Thyroid gland (tissue), 4 donors: Measurements from ENCODE around the gene SYNM. TPM values are rescaled to one million over a fixed set of nuclear protein-coding genes. Genes with fewer than 3 reads are reported as not detected.

Experiments
- DNase-seq, 2 donors: peaks; one replicate each; pipeline ENCODE4 v3.0.0-alpha.2; 2019
- H3K27ac ChIP-seq, 3 donors: fragments of 200-600 bp; sonication (generic); 1 replicate in 2 of 3; 2 replicates in 1 of 3; pipeline ENCODE4 v1.5.1; 2016 to 2019; ENCODE audit warnings: mild to moderate bottlenecking in 1 of 3, moderate library complexity in 1 of 3
- H3K27me3 ChIP-seq: fragments of 200-600 bp; sonication (generic); one replicate; pipeline ENCODE4 v1.5.1; 2019
- H3K36me3 ChIP-seq, 2 donors: fragments of 200-600 bp; sonication (generic); one replicate each; pipeline ENCODE4 v1.5.1; 2016 to 2019
- H3K4me1 ChIP-seq, 2 donors: fragments of 200-600 bp; sonication (generic); one replicate each; pipeline ENCODE4 v1.5.1; 2017 to 2019
- H3K4me3 ChIP-seq, 3 donors: fragments of 200-600 bp; sonication (generic); replicated peaks in 1 of 3; 1 replicate in 2 of 3; 2 replicates in 1 of 3; pipeline ENCODE4 v1.5.1; 2016; ENCODE audit warnings: mild to moderate bottlenecking in 1 of 3
- H3K9me3 ChIP-seq: fragments of 200-600 bp; sonication (generic); one replicate; pipeline ENCODE4 v1.5.1; 2017
- POLR2A ChIP-seq, 2 donors: fragments of 450-650 bp; IDR thresholded peaks; one replicate each; pipeline ENCODE4 v1.6.1; 2017; ENCODE audit warnings: antibody characterized with exemption in 2 of 2, mild to moderate bottlenecking in 2 of 2, moderate library complexity in 1 of 2
- WGBS, 2 donors: methylation state at CpG; one replicate each; pipeline ENCODE4 v1.1.5; 2017; 5-methylcytosine and 5-hydroxymethylcytosine counted together
- intact Hi-C: fragments of 100-400 bp; cut with DNase I; formaldehyde crosslinking; loops from one replicate; pipeline ENCODE4 v1.15.1; 2023
- total RNA-seq, 4 donors: library from RNA; depleted of rRNA; stranded (reverse); fragments of >200 nt; gene quantifications; one replicate each; pipeline ENCODE4 v1.2.3, GENCODE V29; 2016
- TF ChIP-seq, protein P1 (sequence below), 6 experiments: fragments of 200-600 bp in 3 of 6; fragments of 450-650 bp in 3 of 6; sonication (generic) in 3 of 6; IDR thresholded peaks; one replicate each; pipeline ENCODE4 v1.5.1; 2016 to 2019; ENCODE audit warnings: antibody characterized with exemption in 6 of 6, mild to moderate bottlenecking in 2 of 6, inconsistent platforms in 1 of 6, moderate library complexity in 1 of 6

SYNM gene
- total RNA-seq, 4 donors from 2014 or later = 14.8 to 24.8 (median 21.5) TPM

DNA sequence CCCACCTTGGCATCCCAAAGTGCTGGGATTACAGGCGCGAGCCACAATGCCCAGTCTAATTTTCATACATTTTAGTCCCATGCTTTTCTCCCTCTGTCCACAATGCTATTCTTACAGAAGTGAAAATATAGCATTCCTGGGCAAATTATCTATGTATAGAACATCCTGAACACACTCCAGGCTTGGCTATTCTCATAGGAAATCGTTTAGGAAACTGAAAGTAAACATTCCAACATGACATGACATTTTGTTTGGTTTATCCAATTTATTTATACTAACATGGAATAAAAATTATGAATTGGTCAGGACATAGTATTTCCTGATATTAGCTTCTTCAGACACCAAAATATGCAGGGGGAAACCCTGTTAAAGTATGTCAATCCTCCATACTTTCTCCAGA, 52.6 kb downstream of the SYNM start:
- no peaks in the 10 kb centered on the region for H3K9me3 ChIP-seq
- WGBS, 2 donors = 68 to 77% methylated on average over 3 of the region's 3 CpGs
- peaks cover 0 to 13% of the 10 kb centered on the region in 2 donors for H3K4me1 ChIP-seq
- DNase-seq = no peak
- intact Hi-C loops = loop anchor here (10.0 kb wide), 1 partner anchor 47 kb away; no protein-coding TSS in a partner anchor
- H3K36me3 ChIP-seq = no peaks in the 10 kb centered on the region
- H3K27ac ChIP-seq = no peak overlapping the region
- no peak for TF ChIP-seq POLR2A (IDR thresholded peaks at IDR 0.05)
- TF ChIP-seq, protein P1, sequence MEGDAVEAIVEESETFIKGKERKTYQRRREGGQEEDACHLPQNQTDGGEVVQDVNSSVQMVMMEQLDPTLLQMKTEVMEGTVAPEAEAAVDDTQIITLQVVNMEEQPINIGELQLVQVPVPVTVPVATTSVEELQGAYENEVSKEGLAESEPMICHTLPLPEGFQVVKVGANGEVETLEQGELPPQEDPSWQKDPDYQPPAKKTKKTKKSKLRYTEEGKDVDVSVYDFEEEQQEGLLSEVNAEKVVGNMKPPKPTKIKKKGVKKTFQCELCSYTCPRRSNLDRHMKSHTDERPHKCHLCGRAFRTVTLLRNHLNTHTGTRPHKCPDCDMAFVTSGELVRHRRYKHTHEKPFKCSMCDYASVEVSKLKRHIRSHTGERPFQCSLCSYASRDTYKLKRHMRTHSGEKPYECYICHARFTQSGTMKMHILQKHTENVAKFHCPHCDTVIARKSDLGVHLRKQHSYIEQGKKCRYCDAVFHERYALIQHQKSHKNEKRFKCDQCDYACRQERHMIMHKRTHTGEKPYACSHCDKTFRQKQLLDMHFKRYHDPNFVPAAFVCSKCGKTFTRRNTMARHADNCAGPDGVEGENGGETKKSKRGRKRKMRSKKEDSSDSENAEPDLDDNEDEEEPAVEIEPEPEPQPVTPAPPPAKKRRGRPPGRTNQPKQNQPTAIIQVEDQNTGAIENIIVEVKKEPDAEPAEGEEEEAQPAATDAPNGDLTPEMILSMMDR (IDR thresholded peaks at IDR 0.05) = no peak
- no peaks in the 10 kb centered on the region for H3K27me3 ChIP-seq
- no peak overlapping the region for H3K4me3 ChIP-seq

DNA sequence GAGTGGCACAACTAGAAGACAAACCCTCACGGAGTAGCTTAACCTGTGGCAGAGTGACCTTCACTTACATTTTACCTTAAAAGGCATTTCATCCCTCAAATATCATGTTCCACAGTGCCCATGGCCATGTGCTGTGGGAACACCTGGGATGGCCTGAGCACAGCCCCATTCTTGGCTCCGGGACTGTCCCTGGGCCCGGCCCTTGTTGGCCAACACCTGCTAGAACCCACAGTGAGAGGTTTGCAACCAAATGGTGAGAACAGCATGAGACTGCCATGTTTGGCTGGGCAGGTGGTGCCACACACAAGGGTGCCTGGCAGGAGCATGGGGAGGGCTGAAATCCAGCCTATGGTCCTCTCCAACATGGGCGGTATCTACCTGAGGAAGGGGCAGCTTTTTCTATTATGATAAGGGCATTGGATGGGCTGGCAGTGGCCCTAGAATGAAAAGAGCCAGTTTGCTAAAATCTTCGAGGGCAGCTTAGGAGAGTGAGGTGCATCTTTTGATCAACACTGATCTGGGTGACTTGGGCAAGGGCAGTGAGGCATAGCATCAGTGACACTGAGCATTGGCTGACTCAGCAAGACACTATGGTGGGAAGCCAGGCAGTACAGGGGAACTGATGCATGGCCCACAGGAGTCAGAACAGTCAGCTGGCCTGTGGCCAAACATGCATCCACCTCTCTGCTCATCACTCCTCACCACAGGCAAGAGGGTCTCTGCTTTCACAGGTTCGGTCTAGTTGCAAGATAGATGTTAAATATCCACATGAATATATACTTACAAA, 53.9 kb downstream of the SYNM start:
- intact Hi-C loops = loop anchor here (10.0 kb wide), 1 partner anchor 46 kb away; no protein-coding TSS in a partner anchor
- H3K27me3 ChIP-seq = no peaks in the 10 kb centered on the region
- peak; percentile 39 to 72 for DNase-seq
- H3K4me3 ChIP-seq = no peak overlapping the region
- H3K9me3 ChIP-seq = no peaks in the 10 kb centered on the region
- TF ChIP-seq, protein P1 (IDR thresholded peaks at IDR 0.05) = no peak
- no peak for TF ChIP-seq POLR2A (IDR thresholded peaks at IDR 0.05)
- H3K27ac ChIP-seq = peak overlapping the region in 1 of 3 donors; percentile 41
- H3K4me1 ChIP-seq = peaks cover 0 to 13% of the 10 kb centered on the region in 2 donors
- H3K36me3 ChIP-seq = no peaks in the 10 kb centered on the region
- 85 to 88% methylated on average over 6 of the region's 6 CpGs for WGBS, 2 donors

DNA sequence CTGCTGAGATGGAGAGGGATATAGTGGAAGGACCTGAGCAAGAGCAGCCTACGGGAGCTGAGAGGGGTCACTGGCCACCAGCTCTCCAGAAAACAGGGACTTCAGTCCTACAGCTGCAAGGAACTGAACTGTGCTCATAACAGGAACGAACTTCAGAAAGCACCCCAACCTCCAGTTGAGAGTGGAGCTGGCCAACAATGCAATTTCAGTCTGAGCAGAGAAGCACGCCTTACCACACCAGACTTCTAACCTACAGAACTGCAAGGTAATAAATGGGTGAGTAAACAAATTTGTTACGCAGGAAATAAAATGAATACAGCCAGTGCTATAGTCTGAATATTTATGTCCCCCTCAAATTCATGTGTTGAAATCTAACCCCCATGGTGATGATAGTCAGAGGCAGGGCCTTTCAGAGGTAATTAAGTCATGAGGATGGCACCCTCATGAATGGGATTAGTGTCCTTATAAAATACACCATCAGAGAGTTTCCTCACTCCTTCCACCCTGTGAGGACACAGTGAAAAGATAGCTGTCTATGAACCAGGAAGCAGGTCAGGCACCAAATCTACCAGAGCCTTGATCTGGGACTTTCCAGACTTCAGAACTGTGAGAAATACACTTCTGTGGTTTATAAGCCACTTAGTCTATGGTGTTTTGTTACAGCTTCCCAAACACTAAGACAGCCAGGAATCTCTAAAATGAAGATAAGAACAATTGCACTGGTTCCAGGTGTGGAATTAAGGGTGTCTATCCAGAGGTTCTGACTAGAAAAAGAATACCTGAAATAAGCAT, 58.6 kb downstream of the SYNM start:
- H3K36me3 ChIP-seq = peaks cover 0 to 3% of the 10 kb centered on the region in 2 donors
- H3K27me3 ChIP-seq = no peaks in the 10 kb centered on the region
- peaks cover 4 to 8% of the 10 kb centered on the region in 2 donors for H3K4me1 ChIP-seq
- no peak for DNase-seq
- intact Hi-C loops = no loop called here
- no peak overlapping the region for H3K4me3 ChIP-seq
- TF ChIP-seq, protein P1 (IDR thresholded peaks at IDR 0.05) = no peak
- TF ChIP-seq POLR2A (IDR thresholded peaks at IDR 0.05) = no peak
- WGBS, 2 donors = 83 to 93% methylated on average over 4 of the region's 4 CpGs
- no peak overlapping the region for H3K27ac ChIP-seq
- no peaks in the 10 kb centered on the region for H3K9me3 ChIP-seq

GRCh38 chr15:99164119-99164518, 59.2 kb downstream of the SYNM start:
- Histone ChIP-seq H3K4me1 (peaks cover 6 to 9% of the 10 kb centered on the region in 2 donors), H3K9me3 (no peaks in the 10 kb centered on the region), H3K27ac (no peak overlapping the region), H3K27me3 (no peaks in the 10 kb centered on the region), H3K36me3 (peaks cover 0 to 3% of the 10 kb centered on the region in 2 donors), H3K4me3 (no peak overlapping the region)
- DNase-seq = no peak
- WGBS, 2 donors = 97 to 99% methylated on average over 3 of the region's 3 CpGs
- intact Hi-C loops = no loop called here
- no peak for TF ChIP-seq POLR2A (IDR thresholded peaks at IDR 0.05)
- TF ChIP-seq, protein P1 (IDR thresholded peaks at IDR 0.05) = no peak
